HG03575 (cell line): ENCODE results near the gene VARS2.

Experiments used
- ATAC-seq: cut with Tn5 transposase; IDR thresholded peaks from one replicate; pipeline ENCODE4 v1.9.1; 2021; ENCODE audit not compliant: unreplicated experiment, insufficient number of reproducible peaks, low FRiP score; ENCODE audit errors: extremely low read depth

The VARS2 gene

DNA sequence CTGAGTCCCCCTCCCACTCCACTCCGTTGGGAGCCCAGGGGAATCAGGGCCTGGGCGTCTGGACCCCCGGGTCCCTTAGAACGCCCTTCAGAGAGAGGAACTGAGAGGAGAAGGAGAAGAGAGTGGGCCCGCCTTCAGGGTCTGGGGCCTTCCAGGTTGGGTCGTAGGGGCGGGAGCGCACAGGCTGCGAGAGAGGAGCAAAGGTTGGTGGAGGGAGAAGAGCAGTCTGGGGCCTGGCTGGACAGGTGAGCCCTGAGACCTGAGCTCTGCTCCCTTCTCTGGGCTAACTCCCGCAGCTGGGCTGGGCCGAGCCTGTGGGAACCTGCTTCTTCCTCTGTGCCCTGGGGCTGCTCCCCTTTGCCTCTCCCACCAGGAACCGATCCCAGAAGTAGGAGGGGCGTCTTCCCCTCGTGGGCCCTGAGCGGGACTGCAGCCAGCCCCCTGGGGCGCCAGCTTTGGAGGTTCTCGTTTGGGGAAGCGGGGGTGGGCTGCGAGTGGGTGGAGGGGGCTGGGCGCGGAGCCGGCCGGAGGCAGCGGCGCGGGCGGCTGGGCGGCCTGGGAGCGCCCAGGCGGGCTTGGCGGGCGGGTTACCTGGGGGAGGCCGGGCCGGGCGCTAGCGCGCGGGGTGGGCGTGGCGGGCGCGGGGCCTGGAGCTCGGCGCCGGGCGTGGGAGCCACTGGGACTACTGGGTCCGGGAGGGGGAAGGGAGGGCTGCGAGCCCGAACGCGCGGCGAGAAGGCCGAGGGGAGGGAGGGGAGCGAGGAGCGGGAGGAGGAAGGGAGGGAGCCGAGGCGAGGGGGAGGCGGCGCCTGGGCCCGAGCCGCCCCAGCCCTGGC is 30.1 kb upstream of the VARS2 start, which contains the start of gene DDR1:
TSS of gene DDR1 (plus strand) at position 835 of the 836 bp plus-strand sequence. CDS start 4,211 bp downstream, outside the sequence.
- ATAC-seq, result no peak

DNA sequence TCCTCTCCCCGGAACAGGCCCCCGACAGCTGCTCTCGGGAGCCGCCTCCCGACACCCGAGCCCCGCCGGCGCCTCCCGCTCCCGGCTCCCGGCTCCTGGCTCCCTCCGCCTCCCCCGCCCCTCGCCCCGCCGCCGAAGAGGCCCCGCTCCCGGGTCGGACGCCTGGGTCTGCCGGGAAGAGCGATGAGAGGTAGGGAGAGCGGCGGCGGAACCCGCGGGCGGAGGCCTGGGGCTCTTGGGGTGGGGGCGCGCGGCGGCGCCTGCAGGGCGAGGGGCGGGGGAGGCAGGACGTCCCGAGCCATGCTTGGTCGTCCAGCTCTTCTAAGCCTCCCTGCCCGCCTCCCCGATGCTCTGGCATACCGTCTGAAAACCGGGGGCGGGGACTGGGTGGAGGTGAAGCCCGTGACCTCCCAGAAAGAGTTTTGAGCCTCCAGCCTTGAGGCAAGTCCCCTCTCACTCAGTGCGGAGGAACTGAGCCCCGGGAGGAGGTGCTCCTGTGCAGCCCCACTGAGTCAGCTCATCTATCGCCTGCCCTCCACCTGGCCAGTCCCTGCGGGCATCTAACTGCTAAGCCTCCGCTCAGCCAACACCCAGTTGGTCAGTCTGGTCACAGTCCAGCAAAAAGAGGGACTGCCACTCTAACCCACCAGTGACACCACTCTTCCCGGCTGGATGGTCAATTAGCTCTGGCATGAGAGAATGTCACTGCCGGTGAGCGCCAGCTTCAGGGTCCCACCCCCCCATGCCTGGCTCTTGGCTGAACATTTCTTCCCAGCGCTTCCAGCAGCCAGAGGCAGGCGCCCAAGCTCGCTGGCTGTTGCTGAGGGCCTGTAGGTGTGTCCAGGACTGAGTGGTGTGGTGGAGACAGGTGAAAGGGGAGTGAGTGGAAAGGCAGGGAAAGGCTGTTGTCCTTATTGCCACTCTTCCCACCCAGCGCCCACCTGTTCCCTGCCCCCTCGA is 29.2 kb upstream of the VARS2 start:
- ATAC-seq, result no peak

DNA sequence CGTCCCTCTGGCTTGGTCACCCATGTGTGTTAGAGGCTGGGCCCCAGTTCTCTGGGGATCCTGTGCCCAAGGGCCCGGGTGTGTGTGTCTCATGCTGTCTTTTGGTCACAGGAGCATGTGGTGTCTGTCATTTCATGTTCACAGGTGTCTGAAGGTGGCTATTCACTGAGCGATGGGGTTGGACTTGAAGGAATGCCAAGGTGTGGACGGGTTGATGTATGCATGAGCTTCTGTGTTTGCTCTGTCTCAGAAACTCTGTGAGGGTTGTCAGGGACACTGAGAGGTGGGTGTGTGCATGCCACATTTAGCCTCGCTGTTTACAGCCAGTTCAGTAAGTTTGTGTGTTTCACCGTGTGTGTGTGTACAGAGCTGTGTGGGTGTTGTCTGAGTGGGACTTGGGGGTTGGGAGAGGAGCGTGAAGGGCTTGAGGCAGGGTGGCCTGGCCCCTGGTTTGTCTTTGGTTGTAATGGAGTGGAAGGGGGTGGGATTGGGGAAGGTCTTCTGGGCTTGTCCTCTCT is 28.5 kb upstream of the VARS2 start:
- no peak for ATAC-seq

DNA sequence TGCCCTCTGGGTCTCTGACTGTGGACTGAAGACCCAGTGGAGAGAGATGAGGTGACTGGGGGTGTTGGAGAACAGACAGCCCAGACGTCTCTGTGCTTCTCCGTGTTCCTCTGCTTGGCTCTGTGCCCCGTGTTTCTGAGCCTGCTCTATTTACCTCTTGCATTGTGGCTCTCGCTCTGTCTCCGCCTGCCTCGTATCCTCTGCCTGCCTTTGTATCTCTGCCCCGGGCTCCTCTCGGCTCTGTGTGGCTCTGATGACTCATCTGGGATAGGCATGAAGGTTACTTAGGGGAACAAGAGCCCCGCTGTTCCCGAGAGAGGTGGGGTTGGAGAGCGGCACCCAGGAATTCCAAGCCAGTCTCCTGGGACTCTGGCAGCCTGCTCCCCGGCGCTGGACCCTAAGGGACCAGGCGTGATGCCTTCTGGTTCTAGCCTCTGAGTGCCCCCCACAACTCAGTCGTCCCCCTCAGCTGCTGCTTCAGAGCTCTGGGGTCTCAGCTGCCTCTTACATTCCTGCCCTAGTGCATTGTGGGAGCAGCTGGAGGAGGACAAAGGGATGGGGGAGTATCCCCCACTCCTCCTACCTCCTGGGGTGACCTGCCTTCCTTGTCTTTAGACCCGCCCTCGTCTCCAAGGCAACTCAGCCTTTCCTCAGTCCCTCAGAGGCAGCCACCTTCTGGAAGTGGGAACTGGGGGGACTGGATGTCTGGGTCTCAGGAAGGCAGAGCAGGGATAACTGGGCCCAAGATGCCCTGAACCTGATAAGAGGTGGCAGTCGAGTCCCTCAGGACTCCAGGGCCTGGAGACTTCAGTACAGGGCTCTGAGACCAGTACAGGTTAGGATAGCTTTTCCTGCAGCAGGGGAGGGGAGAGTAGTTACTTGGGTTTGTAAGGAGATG is 27.8 kb upstream of the VARS2 start:
- ATAC-seq, result no peak

DNA sequence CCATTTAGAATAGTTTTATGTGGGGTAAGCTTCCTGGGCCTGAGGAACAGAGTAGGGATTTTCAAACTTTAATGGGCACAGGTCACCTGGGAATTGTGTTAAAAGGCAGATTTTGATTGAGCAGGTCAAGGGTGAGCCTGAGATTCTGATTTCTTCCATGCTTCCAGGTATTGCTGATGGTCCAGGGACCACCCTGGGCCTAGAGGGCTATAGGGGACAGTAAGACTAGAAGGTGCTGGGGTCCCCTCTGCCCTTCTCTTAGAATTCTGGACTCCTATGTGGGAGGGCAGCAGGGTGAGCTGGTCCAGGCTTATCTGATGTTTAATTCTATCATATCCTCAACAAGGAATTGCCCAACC is 27.2 kb upstream of the VARS2 start:
- no peak for ATAC-seq

DNA sequence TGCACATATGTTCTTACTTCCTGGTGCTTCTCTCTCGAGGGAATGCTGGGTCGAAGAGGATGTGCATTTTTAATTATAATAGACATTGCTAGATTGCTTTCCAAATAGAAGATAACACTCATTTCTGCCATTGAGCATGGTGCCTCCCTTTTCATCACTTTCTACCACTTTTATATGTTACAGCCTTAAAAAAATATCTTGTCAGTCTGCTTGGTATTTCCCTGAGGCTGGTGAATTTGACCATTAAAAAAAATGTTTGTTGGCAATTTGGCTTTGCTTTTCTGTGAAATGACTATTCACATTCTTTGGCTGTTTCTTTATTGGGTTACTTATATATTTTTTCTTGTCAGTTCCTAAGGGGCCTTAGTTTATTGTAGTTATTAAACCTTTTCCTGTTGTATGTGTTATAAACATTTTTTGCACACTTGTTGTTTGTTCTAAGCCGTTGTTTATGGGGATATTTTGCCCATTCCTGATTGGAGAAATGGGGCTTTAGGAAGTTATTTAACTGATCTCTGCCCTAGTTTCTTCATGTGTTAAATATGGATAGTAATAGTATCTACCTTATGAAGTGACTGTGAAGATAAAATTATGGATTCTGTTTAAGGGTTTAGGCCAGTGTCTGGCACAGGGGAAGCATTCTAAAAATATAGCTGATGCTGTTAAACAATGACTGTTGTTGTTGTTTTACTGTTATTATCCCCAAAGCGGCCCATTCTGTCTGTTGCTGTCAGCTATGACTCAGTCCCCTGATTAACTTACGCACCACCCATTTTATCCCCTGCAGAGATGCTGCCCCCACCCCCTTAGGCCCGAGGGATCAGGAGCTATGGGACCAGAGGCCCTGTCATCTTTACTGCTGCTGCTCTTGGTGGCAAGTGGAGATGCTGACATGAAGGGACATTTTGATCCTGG is 25.9 kb upstream of the VARS2 start:
- no peak for ATAC-seq

DNA sequence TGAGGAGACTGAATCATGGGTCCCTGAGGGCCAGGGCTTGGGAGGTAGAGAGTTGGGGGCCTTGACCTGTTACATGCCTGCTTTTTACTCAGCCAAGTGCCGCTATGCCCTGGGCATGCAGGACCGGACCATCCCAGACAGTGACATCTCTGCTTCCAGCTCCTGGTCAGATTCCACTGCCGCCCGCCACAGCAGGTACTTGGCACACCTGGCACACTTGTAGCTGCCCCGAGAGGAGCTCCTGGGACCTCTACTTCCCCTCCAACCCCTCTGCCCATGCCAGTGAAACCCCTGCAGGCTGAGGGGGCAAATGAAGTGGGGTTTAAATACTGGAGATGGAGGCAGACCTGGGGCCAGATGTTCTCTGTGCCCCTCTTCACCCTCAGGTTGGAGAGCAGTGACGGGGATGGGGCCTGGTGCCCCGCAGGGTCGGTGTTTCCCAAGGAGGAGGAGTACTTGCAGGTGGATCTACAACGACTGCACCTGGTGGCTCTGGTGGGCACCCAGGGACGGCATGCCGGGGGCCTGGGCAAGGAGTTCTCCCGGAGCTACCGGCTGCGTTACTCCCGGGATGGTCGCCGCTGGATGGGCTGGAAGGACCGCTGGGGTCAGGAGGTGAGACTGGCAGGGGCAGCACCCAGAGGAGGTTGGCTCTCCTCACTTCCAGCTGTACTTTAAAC is 25.1 kb upstream of the VARS2 start:
- no peak for ATAC-seq

DNA sequence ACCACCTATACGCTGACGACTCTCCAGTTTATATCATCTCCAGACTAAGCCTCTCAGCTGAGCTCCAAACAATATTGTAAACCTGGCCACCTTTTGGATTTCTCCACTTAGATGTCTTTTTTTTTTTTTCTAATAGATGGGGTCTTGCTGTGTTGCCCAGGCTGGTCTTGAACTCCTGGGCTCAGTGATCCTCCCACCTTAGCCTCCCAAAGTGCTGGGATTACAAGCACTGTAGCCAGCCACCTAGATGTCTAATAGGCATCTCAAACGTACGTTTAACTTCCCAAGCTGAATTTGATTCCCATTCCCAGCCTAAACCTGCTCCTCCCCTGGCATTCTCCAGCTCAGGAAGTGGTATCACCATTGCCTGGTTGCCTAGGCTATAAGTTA is 24.5 kb upstream of the VARS2 start:
- no peak for ATAC-seq

DNA sequence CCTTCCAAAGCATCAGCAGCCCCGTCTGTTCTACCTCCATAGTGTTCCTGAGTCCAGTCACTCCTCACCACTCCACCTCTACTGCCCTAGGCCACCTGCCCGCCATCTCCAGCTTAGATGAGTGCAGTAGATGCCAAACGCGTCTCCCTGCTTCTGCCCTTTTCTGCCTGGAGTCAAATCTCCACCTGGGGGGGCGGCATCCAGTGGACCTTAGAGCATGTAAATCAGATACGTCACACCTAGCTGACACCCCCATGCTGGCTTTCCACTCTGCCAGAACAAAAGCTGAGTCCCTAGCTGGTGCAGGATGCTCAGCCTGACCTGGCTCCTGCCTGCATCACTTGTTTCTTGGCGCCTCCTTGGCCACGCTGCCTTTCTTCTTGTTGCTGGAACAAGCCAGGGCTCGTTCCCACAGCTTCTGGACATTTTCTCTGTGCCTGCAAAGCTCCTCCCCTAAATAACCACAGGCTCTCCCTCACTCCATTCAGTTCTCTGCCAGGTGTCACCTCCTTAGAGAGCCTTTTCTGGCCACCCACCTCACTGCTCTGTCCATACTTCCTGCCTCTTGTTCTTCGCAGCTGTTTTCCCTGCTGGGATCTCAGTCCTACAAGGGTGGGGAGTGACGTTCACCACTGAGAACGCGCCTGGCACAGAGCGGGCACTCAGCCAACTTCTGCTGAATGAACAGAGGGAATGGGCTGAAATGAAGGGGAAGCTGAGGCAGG is 24.0 kb upstream of the VARS2 start:
- ATAC-seq, result no peak

DNA sequence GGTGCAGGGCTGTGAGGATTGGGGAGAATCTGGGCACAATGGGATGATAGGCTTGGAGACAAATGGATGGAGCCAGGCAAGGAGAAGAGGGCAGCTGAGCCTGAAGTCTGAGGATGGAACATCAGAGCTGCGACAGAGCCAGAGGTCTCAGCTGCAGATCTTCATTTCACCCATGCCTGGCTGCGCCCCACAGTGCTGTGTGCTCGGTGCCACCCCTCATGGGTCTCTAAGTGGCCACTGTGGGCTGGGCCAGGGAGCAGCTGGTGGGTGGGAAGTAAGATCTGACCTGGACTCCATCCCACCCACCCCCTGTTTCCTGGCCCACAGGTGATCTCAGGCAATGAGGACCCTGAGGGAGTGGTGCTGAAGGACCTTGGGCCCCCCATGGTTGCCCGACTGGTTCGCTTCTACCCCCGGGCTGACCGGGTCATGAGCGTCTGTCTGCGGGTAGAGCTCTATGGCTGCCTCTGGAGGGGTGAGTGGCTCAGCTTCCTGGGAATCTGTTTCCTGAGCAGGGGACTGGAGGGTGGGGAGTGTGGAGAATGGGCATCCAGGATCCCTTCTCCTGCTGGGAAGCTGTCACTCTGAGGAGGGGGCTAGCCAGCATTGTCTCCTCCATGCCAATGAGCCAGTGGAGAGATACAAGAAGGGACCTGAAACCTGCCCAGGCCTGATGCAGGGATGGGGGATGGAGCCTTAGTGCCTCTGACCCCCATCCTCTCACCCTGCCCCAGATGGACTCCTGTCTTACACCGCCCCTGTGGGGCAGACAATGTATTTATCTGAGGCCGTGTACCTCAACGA is 23.2 kb upstream of the VARS2 start:
- ATAC-seq, result no peak

DNA sequence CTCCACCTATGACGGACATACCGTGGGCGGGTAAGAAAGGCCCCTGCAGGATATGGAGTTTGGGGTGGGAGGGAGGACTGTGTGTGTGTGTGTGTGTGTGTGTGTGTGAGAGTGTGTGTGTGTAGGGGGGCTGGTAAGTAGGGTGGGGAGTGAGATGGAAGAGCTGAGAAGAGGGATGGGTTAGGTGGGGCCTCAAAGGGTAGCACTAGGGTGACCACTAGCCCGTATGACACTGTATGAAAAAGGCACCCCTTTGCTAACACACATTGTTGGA is 22.7 kb upstream of the VARS2 start:
- ATAC-seq, result no peak

DNA sequence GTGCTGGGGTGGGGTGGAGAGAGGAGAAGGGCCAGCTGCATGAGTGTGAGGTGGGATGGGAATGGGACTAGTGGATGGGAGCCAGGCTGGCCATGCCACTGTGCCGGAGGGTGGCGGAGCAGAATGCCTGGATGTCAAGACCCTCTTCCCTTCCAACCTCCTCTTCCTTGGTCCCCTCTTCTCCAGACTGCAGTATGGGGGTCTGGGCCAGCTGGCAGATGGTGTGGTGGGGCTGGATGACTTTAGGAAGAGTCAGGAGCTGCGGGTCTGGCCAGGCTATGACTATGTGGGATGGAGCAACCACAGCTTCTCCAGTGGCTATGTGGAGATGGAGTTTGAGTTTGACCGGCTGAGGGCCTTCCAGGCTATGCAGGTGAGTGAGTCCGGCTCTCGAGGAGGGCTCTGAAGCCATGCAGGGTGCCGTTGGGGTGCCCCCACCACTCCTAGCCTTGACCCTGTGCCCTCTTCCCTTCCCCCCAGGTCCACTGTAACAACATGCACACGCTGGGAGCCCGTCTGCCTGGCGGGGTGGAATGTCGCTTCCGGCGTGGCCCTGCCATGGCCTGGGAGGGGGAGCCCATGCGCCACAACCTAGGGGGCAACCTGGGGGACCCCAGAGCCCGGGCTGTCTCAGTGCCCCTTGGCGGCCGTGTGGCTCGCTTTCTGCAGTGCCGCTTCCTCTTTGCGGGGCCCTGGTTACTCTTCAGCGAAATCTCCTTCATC is 22.1 kb upstream of the VARS2 start:
- no peak for ATAC-seq

DNA sequence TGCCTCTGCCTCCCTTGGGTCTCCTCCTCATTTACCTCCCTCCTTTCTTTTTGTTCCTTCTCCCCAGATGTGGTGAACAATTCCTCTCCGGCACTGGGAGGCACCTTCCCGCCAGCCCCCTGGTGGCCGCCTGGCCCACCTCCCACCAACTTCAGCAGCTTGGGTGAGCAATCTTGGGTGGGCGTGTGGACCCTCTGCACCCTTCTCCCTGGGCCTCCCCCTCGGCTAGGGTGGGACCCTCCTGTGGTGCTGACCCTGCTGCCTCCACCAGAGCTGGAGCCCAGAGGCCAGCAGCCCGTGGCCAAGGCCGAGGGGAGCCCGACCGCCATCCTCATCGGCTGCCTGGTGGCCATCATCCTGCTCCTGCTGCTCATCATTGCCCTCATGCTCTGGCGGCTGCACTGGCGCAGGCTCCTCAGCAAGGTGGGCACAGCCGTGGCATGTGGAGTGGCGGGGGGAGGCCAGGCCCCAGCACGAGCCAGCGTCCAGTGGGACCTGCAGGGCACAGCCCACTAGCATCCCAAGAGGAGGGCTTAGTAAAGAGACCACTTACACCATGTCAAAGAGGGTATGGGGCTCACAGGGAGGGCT is 20.9 kb upstream of the VARS2 start:
- ATAC-seq, result no peak

DNA sequence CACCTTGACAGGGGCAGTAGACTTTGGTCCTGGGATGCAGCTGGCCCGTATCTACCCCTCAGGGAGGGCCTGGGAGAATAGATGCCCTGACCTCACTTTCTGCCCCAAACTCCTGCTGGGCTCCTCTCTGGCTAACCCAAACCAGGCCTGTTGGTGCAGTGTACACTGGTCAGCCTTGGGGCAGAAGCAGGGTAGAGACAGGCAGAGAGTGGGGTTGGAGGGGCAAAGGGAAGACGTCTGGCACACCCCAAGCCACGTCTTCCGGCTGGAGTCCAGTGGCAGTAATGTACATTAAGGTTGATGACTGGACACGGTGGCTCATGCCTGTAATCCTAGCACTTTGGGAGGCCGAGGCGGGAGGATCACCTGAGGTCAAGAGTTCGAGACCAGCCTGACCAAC is 20.4 kb upstream of the VARS2 start:
- ATAC-seq, result no peak

DNA sequence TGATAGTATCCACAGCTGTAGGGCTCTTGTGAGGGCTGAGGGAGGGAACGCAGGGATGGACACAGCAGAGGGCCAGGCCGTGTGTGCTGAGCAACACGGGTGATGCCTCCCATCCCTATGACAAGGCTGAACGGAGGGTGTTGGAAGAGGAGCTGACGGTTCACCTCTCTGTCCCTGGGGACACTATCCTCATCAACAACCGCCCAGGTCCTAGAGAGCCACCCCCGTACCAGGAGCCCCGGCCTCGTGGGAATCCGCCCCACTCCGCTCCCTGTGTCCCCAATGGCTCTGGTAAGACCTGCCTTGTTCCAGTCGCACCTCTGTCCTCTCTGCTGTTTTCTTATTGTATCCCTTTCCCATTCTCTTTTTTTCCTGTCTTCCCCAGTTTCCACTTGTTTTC is 19.7 kb upstream of the VARS2 start:
- no peak for ATAC-seq
